A673 (cell line): ENCODE data around the gene ABHD17B. TPM values are rescaled to one million over a fixed set of nuclear protein-coding genes. Genes with fewer than 3 reads are reported as not detected.
A peak's percentile ranks its signal among the peaks of the same experiment; 100 is the strongest.
"Not testable (repeated sequence)": the region's sequence is repeated elsewhere in the genome, so short reads cannot be mapped to it uniquely, and the experiment has no call there.

ENCODE experiments used
- BruUV-seq: library from RNA; stranded (reverse); fragments of 400-500 nt; replicated peaks from 2 replicates; lab custom pipeline; 2021; lab: Mats Ljungman, UMichigan
- CTCF ChIA-PET: fragments of 300-600 bp; sonication (Branson Sonifier 250); formaldehyde crosslinking; loops from one replicate; lab custom pipeline; 2022; ENCODE audit warnings: antibody characterized with exemption; lab: Charles Lee
- POLR2A ChIA-PET: fragments of 300-600 bp; sonication (Branson Sonifier 250); formaldehyde crosslinking; loops from one replicate; lab custom pipeline; 2022; ENCODE audit warnings: antibody characterized with exemption; ENCODE audit not compliant: low non-redundant PET; lab: Charles Lee
- DNase-seq: peaks from one replicate; pipeline ENCODE4 v3.0.0-alpha.2; 2015; ENCODE audit warnings: low spot score
- H3K27ac ChIP-seq: fragments of 200-600 bp; sonication (generic); 2 replicates; pipeline ENCODE4 v1.5.1; 2016; ENCODE audit warnings: mixed run types, low read depth, mild to moderate bottlenecking, mixed read lengths, antibody characterized with exemption, low read length; ENCODE audit not compliant: poor library complexity, severe bottlenecking
- H3K27me3 ChIP-seq: fragments of 200-600 bp; sonication (generic); replicated peaks from 2 replicates; pipeline ENCODE4 v1.6.1; 2017; ENCODE audit warnings: mixed run types, low read depth, mild to moderate bottlenecking, mixed read lengths, antibody characterized with exemption, low read length; ENCODE audit not compliant: insufficient read depth, poor library complexity
- H3K36me3 ChIP-seq: fragments of 200-600 bp; sonication (generic); 2 replicates; pipeline ENCODE4 v1.6.1; 2016; ENCODE audit warnings: mixed run types, mild to moderate bottlenecking, mixed read lengths, antibody characterized with exemption, low read length; ENCODE audit not compliant: insufficient read depth, poor library complexity, severe bottlenecking
- H3K4me1 ChIP-seq: fragments of 200-600 bp; sonication (generic); 2 replicates; pipeline ENCODE4 v1.6.1; 2017; ENCODE audit warnings: mixed run types, mild to moderate bottlenecking, mixed read lengths, antibody characterized with exemption, low read length; ENCODE audit not compliant: insufficient read depth, poor library complexity, severe bottlenecking
- H3K4me3 ChIP-seq: fragments of 200-600 bp; sonication (generic); 2 replicates; pipeline ENCODE4 v1.5.1; 2016; ENCODE audit warnings: low read depth, mixed run types, mild to moderate bottlenecking, mixed read lengths, low read length; ENCODE audit not compliant: poor library complexity, severe bottlenecking
- H3K9me3 ChIP-seq: fragments of 200-600 bp; sonication (generic); 2 replicates; pipeline ENCODE4 v1.6.1; 2016; ENCODE audit warnings: mixed run types, low read depth, mild to moderate bottlenecking, mixed read lengths, antibody characterized with exemption, low read length; ENCODE audit not compliant: poor library complexity, severe bottlenecking
- EZH2 ChIP-seq: fragments of 200-600 bp; sonication (generic); IDR thresholded peaks from 2 replicates; pipeline ENCODE4 v1.6.1; 2017; ENCODE audit warnings: borderline replicate concordance, low read depth, mild to moderate bottlenecking, mixed read lengths, antibody characterized with exemption, low read length; ENCODE audit not compliant: poor library complexity, severe bottlenecking
- intact Hi-C: fragments of 100-400 bp; cut with micrococcal nuclease; formaldehyde crosslinking; loops from one replicate; pipeline ENCODE4 v1.10.0; 2022; ENCODE audit not compliant: unreplicated experiment
- total RNA-seq: library from RNA; stranded (reverse); gene quantifications from 2 replicates; pipeline ENCODE4 v1.2.3, GENCODE V29; 2021
- TF ChIP-seq, protein P1 (sequence below): fragments of 300-800, 200-600 bp; sonication (generic); conservative IDR thresholded peaks from 2 replicates; pipeline ENCODE4 v1.5.1; 2017; ENCODE audit warnings: low read depth, mild to moderate bottlenecking, antibody characterized with exemption, low read length, moderate library complexity, mixed read lengths

The ABHD17B gene
- total RNA-seq, 1 experiment from 2014 or later: 19.7 TPM

DNA sequence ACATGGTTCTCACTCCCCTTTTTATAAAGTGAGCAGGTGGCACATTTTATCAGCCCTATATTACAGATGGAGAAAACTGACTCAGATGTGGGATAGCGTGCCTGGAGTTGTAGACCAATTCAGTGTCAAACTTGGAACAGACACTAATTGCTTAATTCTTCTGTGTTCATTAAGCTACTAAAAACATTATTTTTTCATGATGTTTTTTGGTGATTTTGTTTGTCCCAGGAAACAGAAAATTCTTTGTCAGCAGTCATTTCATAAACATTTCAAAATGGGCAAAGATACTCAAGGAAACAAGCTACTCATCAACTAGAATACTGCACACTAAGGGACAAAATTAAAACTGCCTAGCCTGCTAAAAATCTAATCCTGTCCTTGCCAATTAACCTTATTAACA, 2.2 kb downstream of the ABHD17B start:
- POLR2A ChIA-PET: no interaction called here
- peak overlapping the region; percentile 79 for H3K4me3 ChIP-seq
- no peak overlapping the region for H3K27ac ChIP-seq
- H3K27me3 ChIP-seq: no peaks in the 10 kb centered on the region
- DNase-seq: no peak
- no peaks in the 10 kb centered on the region for H3K36me3 ChIP-seq
- CTCF ChIA-PET: no interaction called here
- intact Hi-C loops: no loop called here
- H3K4me1 ChIP-seq: peaks cover 10% of the 10 kb centered on the region
- no peaks in the 10 kb centered on the region for H3K9me3 ChIP-seq
- TF ChIP-seq, protein P1, sequence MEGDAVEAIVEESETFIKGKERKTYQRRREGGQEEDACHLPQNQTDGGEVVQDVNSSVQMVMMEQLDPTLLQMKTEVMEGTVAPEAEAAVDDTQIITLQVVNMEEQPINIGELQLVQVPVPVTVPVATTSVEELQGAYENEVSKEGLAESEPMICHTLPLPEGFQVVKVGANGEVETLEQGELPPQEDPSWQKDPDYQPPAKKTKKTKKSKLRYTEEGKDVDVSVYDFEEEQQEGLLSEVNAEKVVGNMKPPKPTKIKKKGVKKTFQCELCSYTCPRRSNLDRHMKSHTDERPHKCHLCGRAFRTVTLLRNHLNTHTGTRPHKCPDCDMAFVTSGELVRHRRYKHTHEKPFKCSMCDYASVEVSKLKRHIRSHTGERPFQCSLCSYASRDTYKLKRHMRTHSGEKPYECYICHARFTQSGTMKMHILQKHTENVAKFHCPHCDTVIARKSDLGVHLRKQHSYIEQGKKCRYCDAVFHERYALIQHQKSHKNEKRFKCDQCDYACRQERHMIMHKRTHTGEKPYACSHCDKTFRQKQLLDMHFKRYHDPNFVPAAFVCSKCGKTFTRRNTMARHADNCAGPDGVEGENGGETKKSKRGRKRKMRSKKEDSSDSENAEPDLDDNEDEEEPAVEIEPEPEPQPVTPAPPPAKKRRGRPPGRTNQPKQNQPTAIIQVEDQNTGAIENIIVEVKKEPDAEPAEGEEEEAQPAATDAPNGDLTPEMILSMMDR: no peak
- no peak for TF ChIP-seq EZH2
- BruUV-seq: no TSS peak

DNA sequence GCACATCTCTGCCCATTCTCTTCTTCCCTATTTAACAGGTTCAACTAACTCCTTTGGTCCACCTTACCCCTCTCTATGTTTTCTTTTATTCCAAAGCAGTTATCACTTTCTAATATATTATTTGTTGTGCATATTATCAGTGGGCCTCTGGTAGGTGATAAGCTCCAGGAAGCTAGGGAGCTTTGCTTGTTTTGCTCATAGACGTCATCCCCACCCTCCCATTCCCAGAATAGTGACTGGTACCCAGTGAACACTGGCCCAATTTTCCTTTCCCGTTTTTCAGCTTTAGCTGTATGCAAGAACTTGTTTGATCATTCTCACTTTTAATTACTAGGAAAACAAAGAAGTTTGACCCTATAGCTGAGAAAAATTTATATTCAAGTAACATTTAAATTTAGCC, 6.9 kb downstream of the ABHD17B start:
- Histone ChIP-seq H3K27me3 (no peaks in the 10 kb centered on the region), H3K4me3 (no peak overlapping the region), H3K27ac (no peak overlapping the region), H3K9me3 (no peaks in the 10 kb centered on the region), H3K36me3 (no peaks in the 10 kb centered on the region), H3K4me1 (peaks cover 12% of the 10 kb centered on the region)
- TF ChIP-seq, protein P1: no peak
- BruUV-seq: no TSS peak
- ChIA-PET POLR2A (no interaction called here), CTCF (no interaction called here)
- intact Hi-C loops: no loop called here
- no peak for DNase-seq

DNA sequence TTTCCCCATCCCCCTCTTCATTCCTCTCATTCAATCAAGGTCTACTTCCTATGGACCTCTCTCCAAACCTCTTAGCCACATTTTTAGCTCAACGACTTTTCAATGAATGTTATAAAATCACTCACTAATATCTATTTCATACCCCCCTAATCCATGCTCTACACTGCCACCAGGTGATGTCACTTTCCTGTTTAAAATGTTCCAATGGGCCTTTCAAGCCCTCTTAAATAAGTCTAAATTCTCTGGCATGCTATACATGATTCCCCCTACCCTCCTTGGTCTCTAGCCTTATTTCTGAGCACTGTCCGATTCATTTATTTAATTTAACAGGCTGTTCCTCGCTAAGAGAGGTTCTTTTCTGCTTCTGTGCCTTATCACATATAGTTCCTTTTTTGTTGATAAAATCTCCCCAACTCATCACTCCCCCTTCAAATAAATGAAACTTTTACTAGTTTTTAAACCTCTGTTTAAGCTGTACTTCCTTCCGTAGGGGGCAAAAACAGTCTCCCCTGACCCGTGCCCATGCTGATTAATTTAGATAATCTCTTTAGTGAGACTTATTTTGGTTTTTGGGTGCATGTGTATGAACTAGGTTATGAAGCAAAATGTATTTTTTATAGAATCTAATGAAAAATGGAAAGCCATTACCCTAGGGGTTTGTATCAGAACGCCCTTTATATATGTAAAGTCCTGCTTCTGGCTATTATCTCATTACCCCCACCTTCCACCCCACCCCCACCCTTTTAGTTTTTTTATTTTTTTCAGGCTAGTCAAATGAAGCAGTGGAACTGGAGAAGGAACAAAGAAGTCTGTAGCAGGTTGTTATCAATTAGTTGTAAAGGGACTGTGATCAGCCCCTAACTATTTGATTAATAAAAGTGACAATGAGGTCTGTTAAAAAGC, 9.0 kb downstream of the ABHD17B start:
- CTCF ChIA-PET: interaction anchor here (0.6 kb wide), 1 partner anchor 20 kb away, joined by 3 read pairs; no protein-coding TSS in a partner anchor
- H3K27me3 ChIP-seq: no peaks in the 10 kb centered on the region
- no peak overlapping the region for H3K27ac ChIP-seq
- intact Hi-C loops: no loop called here
- TF ChIP-seq, protein P1: 0 out of 2 replicates have a peak, but pooled peaks have one; percentile 25
- no peak for TF ChIP-seq EZH2
- BruUV-seq: no TSS peak
- H3K4me1 ChIP-seq: peaks cover 7% of the 10 kb centered on the region
- H3K4me3 ChIP-seq: no peak overlapping the region
- no peaks in the 10 kb centered on the region for H3K9me3 ChIP-seq
- POLR2A ChIA-PET: no interaction called here
- DNase-seq: no peak
- H3K36me3 ChIP-seq: no peaks in the 10 kb centered on the region

DNA sequence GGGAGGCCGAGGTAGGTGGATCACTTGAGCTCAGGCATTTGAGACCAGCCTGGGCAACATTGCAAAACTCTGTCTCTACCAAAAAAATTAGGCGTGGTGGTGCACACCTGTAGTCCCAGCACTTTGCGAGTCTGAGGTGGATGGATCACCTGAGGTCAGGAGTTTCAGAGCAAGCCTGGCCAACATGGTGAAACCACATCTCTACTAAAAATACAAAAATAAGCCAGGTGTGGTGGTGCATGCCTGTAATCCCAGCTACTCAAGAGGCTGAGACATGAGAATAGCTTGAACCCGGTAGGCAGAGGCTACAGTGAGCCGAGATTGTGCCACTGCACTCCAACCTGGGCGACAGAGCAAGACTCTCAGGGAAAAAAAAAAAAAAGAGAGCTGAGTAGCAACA, 12.2 kb downstream of the ABHD17B start:
- H3K27ac ChIP-seq, POLR2A ChIA-PET, H3K27me3 ChIP-seq, H3K9me3 ChIP-seq, H3K36me3 ChIP-seq, intact Hi-C loops, H3K4me3 ChIP-seq, BruUV-seq, H3K4me1 ChIP-seq, DNase-seq, CTCF ChIA-PET: not testable (repeated sequence)
